Thyroid gland (tissue), 4 donors: ENCODE measurements around the gene CLEC2D.

Experiments
- CTCF ChIP-seq, 6 experiments: fragments of 200-600 bp in 3 of 6; fragments of 450-650 bp in 3 of 6; sonication (generic) in 3 of 6; IDR thresholded peaks; one replicate each; pipeline ENCODE4 v1.5.1; 2016 to 2019; ENCODE audit warnings: antibody characterized with exemption in 6 of 6, mild to moderate bottlenecking in 2 of 6, inconsistent platforms in 1 of 6, moderate library complexity in 1 of 6
- POLR2A ChIP-seq, 2 donors: fragments of 450-650 bp; IDR thresholded peaks; one replicate each; pipeline ENCODE4 v1.6.1; 2017; ENCODE audit warnings: antibody characterized with exemption in 2 of 2, mild to moderate bottlenecking in 2 of 2, moderate library complexity in 1 of 2

- TF ChIP-seq CTCF (IDR thresholded peaks at IDR 0.05) (no peak), POLR2A (IDR thresholded peaks at IDR 0.05) (no peak)
These were observed 19.3 kb upstream of the CLEC2D start for GRCh38 chr12:9650151-9650576.
